Measurements from ENCODE around the gene PLTP.
A peak's percentile ranks its signal among the peaks of the same experiment; 100 is the strongest.

The PLTP gene

GRCh38 chr20:45944151-45944964 is 32.4 kb upstream of the PLTP start:
- DNase-seq (ENCODE audit: low spot score), result no peak
- no peak for TF ChIP-seq CTCF (IDR thresholded peaks at IDR 0.05; ENCODE audit: poor library complexity, severe bottlenecking)
- Histone ChIP-seq H3K27me3 (ENCODE audit: insufficient read depth, poor library complexity, severe bottlenecking) (no peaks in the 10 kb centered on the region), H3K27ac (ENCODE audit: poor library complexity, severe bottlenecking) (peak overlapping the region; percentile 23), H3K9me3 (ENCODE audit: severe bottlenecking) (no peaks in the 10 kb centered on the region), H3K4me1 (ENCODE audit: insufficient read depth, poor library complexity, severe bottlenecking) (peaks cover 3% of the 10 kb centered on the region), H3K4me3 (ENCODE audit: severe bottlenecking) (no peak overlapping the region), H3K36me3 (ENCODE audit: low read depth) (peaks cover 98% of the 10 kb centered on the region)
- ATAC-seq (ENCODE audit: low read depth), result peak; percentile 33

- DNase-seq (ENCODE audit: low spot score) (no peak), ATAC-seq (ENCODE audit: low read depth) (no peak)
- Histone ChIP-seq H3K4me3 (ENCODE audit: severe bottlenecking) (no peak overlapping the region), H3K9me3 (ENCODE audit: severe bottlenecking) (no peaks in the 10 kb centered on the region), H3K27me3 (ENCODE audit: insufficient read depth, poor library complexity, severe bottlenecking) (no peaks in the 10 kb centered on the region), H3K27ac (ENCODE audit: poor library complexity, severe bottlenecking) (peak overlapping the region; percentile 23), H3K36me3 (ENCODE audit: low read depth) (peaks cover 98% of the 10 kb centered on the region), H3K4me1 (ENCODE audit: insufficient read depth, poor library complexity, severe bottlenecking) (peaks cover 3% of the 10 kb centered on the region)
- no peak for TF ChIP-seq CTCF (IDR thresholded peaks at IDR 0.05; ENCODE audit: poor library complexity, severe bottlenecking)
These were observed 31.7 kb upstream of the PLTP start for GRCh38 chr20:45943613-45944012.

GRCh38 chr20:45940469-45940868 is 28.5 kb upstream of the PLTP start:
- Histone ChIP-seq H3K4me1 (ENCODE audit: insufficient read depth, poor library complexity, severe bottlenecking) (peaks cover 6% of the 10 kb centered on the region), H3K36me3 (ENCODE audit: low read depth) (peaks cover 85% of the 10 kb centered on the region), H3K4me3 (ENCODE audit: severe bottlenecking) (no peak overlapping the region), H3K9me3 (ENCODE audit: severe bottlenecking) (no peaks in the 10 kb centered on the region), H3K27ac (ENCODE audit: poor library complexity, severe bottlenecking) (no peak overlapping the region), H3K27me3 (ENCODE audit: insufficient read depth, poor library complexity, severe bottlenecking) (no peaks in the 10 kb centered on the region)
- no peak for TF ChIP-seq CTCF (IDR thresholded peaks at IDR 0.05; ENCODE audit: poor library complexity, severe bottlenecking)
- ATAC-seq (ENCODE audit: low read depth), result no peak
- no peak for DNase-seq (ENCODE audit: low spot score)

GRCh38 chr20:45940053-45940452 is 28.1 kb upstream of the PLTP start:
- Histone ChIP-seq H3K27ac (ENCODE audit: poor library complexity, severe bottlenecking) (no peak overlapping the region), H3K36me3 (ENCODE audit: low read depth) (peaks cover 80% of the 10 kb centered on the region)
- no peak for TF ChIP-seq CTCF (IDR thresholded peaks at IDR 0.05; ENCODE audit: poor library complexity, severe bottlenecking)

More at GRCh38 chr20:45940053-45940452, 28.1 kb upstream of the PLTP start:
- Histone ChIP-seq H3K9me3 (ENCODE audit: severe bottlenecking) (no peaks in the 10 kb centered on the region), H3K4me3 (ENCODE audit: severe bottlenecking) (no peak overlapping the region), H3K27me3 (ENCODE audit: insufficient read depth, poor library complexity, severe bottlenecking) (no peaks in the 10 kb centered on the region), H3K4me1 (ENCODE audit: insufficient read depth, poor library complexity, severe bottlenecking) (peaks cover 6% of the 10 kb centered on the region)
- no peak for ATAC-seq (ENCODE audit: low read depth)
- DNase-seq (ENCODE audit: low spot score), result no peak
